ENCODE measurements around the gene SMG6.

SMG6 gene

DNA sequence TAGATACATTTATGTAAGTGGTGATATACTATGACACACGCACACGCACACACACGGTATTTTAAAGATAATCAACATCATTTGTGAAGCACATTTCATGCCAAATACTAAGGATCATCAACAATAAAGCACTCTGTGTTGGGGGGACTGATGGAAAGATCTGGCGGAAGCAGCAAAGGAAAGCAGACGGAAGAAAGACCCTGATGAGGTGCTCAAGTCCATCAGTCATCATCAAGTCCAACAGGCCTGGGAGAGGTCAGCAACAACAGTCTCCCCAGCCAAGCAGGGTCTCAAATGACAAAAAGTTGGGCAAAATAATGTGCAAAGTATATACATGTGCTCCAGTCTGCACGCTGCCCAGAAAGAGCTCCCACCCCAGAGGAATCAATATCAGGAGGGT, 193.1 kb downstream of the SMG6 start:
- no peaks in the 10 kb centered on the region for H3K4me1 ChIP-seq (ENCODE audit: control insufficient read depth, insufficient read depth, low read length)
- ChIA-PET POLR2A (interaction anchor here (0.6 to 0.7 kb wide), 2 partner anchors 22 to 28 kb away, joined by 3 to 5 read pairs; no protein-coding TSS in a partner anchor), CTCF (no interaction called here)
- H3K4me3 ChIP-seq (ENCODE audit: low read depth, low read length) = no peak overlapping the region
- H3K36me3 ChIP-seq (ENCODE audit: control insufficient read depth in 2 of 2, insufficient read depth in 1 of 2, low read length in 2 of 2) = no peaks in the 10 kb centered on the region; a peak in 1 of 3 replicates
- no peaks in the 10 kb centered on the region for H3K9me3 ChIP-seq (ENCODE audit: control insufficient read depth, insufficient read depth, low read depth, low read length)
- TF ChIP-seq ELK4 (IDR thresholded peaks at IDR 0.05; ENCODE audit: borderline replicate concordance, low read depth, low read length) = no peak
- TF ChIP-seq ZNF560 (tag by site-specific recombination; IDR thresholded peaks at IDR 0.05; ENCODE audit: borderline replicate concordance) = no peak
- TF ChIP-seq, protein P1, sequence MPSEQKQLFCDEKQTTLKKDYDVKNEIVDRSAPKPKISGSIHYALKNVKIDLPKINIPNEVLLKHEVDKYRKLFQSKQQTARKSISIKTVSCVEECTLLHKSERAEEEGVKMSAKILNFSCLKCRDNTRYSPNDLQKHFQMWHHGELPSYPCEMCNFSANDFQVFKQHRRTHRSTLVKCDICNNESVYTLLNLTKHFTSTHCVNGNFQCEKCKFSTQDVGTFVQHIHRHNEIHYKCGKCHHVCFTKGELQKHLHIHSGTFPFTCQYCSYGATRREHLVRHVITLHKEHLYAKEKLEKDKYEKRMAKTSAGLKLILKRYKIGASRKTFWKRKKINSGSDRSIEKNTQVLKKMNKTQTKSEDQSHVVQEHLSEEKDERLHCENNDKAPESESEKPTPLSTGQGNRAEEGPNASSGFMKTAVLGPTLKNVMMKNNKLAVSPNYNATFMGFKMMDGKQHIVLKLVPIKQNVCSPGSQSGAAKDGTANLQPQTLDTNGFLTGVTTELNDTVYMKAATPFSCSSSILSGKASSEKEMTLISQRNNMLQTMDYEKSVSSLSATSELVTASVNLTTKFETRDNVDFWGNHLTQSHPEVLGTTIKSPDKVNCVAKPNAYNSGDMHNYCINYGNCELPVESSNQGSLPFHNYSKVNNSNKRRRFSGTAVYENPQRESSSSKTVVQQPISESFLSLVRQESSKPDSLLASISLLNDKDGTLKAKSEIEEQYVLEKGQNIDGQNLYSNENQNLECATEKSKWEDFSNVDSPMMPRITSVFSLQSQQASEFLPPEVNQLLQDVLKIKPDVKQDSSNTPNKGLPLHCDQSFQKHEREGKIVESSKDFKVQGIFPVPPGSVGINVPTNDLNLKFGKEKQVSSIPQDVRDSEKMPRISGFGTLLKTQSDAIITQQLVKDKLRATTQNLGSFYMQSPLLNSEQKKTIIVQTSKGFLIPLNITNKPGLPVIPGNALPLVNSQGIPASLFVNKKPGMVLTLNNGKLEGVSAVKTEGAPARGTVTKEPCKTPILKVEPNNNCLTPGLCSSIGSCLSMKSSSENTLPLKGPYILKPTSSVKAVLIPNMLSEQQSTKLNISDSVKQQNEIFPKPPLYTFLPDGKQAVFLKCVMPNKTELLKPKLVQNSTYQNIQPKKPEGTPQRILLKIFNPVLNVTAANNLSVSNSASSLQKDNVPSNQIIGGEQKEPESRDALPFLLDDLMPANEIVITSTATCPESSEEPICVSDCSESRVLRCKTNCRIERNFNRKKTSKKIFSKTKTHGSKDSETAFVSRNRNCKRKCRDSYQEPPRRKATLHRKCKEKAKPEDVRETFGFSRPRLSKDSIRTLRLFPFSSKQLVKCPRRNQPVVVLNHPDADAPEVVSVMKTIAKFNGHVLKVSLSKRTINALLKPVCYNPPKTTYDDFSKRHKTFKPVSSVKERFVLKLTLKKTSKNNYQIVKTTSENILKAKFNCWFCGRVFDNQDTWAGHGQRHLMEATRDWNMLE (tag by site-specific recombination; conservative IDR thresholded peaks at IDR 0.05; ENCODE audit: low read depth) = no peak
- no peak for TF ChIP-seq ZNF266 (tag by site-specific recombination; IDR thresholded peaks at IDR 0.05; ENCODE audit: low read depth)
- TF ChIP-seq ZNF639 (tag by site-specific recombination; IDR thresholded peaks at IDR 0.05) = no peak
- TF ChIP-seq ZNF600 (tag by site-specific recombination; IDR thresholded peaks at IDR 0.05) = no peak
- TF ChIP-seq, protein P2, sequence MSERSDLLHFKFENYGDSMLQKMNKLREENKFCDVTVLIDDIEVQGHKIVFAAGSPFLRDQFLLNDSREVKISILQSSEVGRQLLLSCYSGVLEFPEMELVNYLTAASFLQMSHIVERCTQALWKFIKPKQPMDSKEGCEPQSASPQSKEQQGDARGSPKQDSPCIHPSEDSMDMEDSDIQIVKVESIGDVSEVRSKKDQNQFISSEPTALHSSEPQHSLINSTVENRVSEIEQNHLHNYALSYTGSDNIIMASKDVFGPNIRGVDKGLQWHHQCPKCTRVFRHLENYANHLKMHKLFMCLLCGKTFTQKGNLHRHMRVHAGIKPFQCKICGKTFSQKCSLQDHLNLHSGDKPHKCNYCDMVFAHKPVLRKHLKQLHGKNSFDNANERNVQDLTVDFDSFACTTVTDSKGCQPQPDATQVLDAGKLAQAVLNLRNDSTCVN (tag by site-specific recombination; optimal IDR thresholded peaks at IDR 0.05) = no peak
- TF ChIP-seq ZNF596 (tag by site-specific recombination; IDR thresholded peaks at IDR 0.05) = no peak
- no peak for TF ChIP-seq ZNF791 (tag by site-specific recombination; IDR thresholded peaks at IDR 0.05)
- H3K27ac ChIP-seq (ENCODE audit: extremely low read depth, low read depth, low read length) = no peak overlapping the region

- H3K4me3 ChIP-seq (ENCODE audit: low read depth, low read length) = no peak overlapping the region
- no peaks in the 10 kb centered on the region for H3K9me3 ChIP-seq (ENCODE audit: control insufficient read depth, insufficient read depth, low read depth, low read length)
- POLR2A ChIA-PET = no interaction called here
- no peak overlapping the region for H3K27ac ChIP-seq (ENCODE audit: extremely low read depth, low read depth, low read length)
- no peaks in the 10 kb centered on the region; a peak in 1 of 3 replicates for H3K36me3 ChIP-seq (ENCODE audit: control insufficient read depth in 2 of 2, insufficient read depth in 1 of 2, low read length in 2 of 2)
- CTCF ChIA-PET = interaction anchor here (0.6 to 1.8 kb wide), 3 partner anchors 53 to 859 kb away, joined by 4 to 6 read pairs (median 4); no protein-coding TSS in a partner anchor
- no peaks in the 10 kb centered on the region for H3K4me1 ChIP-seq (ENCODE audit: control insufficient read depth, insufficient read depth, low read length)
- TF ChIP-seq ZNF785 (tag by site-specific recombination; IDR thresholded peaks at IDR 0.05) = no peak
- no peak for TF ChIP-seq ZNF324 (tag by site-specific recombination; IDR thresholded peaks at IDR 0.05)
- no peak for TF ChIP-seq INSM2 (tag by site-specific recombination; IDR thresholded peaks at IDR 0.05)
- no peak for TF ChIP-seq ZNF596 (tag by site-specific recombination; IDR thresholded peaks at IDR 0.05)
- no peak for TF ChIP-seq ZNF48 (tag by site-specific recombination; IDR thresholded peaks at IDR 0.05)
- no peak for TF ChIP-seq ZNF843 (tag by site-specific recombination; IDR thresholded peaks at IDR 0.05)
- TF ChIP-seq ZBTB49 (tag by site-specific recombination; IDR thresholded peaks at IDR 0.05; ENCODE audit: low read depth) = no peak
- TF ChIP-seq PBX3 (CRISPR knock-in tag; IDR thresholded peaks at IDR 0.05) = no peak
- no peak for TF ChIP-seq ZBTB48 (tag by site-specific recombination; IDR thresholded peaks at IDR 0.05)
- no peak for TF ChIP-seq ZNF837 (tag by site-specific recombination; IDR thresholded peaks at IDR 0.05)
- TF ChIP-seq KLF10 (tag by site-specific recombination; IDR thresholded peaks at IDR 0.05) = no peak
- no peak for TF ChIP-seq ZNF701 (tag by site-specific recombination; IDR thresholded peaks at IDR 0.05)
Observed at GRCh38 chr17:2108170-2108569, 195.4 kb downstream of the SMG6 start.
